Ishikawa (cell line): ENCODE results near the gene CTDP1.

ENCODE experiments used
- CEBPB ChIP-seq: IDR thresholded peaks from 2 replicates; pipeline ENCODE4 v1.6.1; 2012
- CREB1 ChIP-seq: IDR thresholded peaks from 2 replicates; pipeline ENCODE4 v1.6.1; 2012; ENCODE audit warnings: low read depth
- RAD21 ChIP-seq: IDR thresholded peaks from 2 replicates; pipeline ENCODE4 v1.6.1; 2012; ENCODE audit warnings: low read depth
- TAF1 ChIP-seq: IDR thresholded peaks from 2 replicates; pipeline ENCODE4 v1.6.1; 2012; ENCODE audit warnings: low read depth, mild to moderate bottlenecking
- YY1 ChIP-seq: IDR thresholded peaks from 2 replicates; pipeline ENCODE4 v1.6.1; 2012; ENCODE audit warnings: low read depth
- TF ChIP-seq, protein P1 (sequence below): IDR thresholded peaks from 2 replicates; pipeline ENCODE4 v1.6.1; 2012; ENCODE audit warnings: low read depth, mild to moderate bottlenecking

DNA sequence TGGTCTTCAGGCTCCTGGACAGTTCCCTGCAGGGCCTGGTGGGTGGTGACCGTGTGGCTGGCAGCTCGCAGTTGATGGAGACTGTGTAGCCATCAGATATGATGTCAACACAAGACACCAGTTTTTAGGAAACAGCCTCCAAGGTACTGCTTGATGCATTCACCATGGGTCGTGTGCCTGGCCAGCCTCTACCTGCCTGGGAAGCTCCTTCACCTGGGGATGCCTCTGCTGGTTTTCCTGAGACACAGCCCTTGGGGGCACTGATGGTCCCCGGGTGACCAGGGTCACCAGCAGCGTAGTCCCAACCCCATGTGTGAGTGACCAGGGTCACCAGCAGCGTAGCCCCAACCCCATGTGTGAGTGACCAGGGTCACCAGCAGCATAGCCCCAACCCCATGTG lies 84.5 kb downstream of the CTDP1 start:
- no peak for TF ChIP-seq TAF1
- TF ChIP-seq CEBPB = no peak
- TF ChIP-seq YY1 = no peak
- no peak for TF ChIP-seq CREB1
- no peak for TF ChIP-seq RAD21
- TF ChIP-seq, protein P1, sequence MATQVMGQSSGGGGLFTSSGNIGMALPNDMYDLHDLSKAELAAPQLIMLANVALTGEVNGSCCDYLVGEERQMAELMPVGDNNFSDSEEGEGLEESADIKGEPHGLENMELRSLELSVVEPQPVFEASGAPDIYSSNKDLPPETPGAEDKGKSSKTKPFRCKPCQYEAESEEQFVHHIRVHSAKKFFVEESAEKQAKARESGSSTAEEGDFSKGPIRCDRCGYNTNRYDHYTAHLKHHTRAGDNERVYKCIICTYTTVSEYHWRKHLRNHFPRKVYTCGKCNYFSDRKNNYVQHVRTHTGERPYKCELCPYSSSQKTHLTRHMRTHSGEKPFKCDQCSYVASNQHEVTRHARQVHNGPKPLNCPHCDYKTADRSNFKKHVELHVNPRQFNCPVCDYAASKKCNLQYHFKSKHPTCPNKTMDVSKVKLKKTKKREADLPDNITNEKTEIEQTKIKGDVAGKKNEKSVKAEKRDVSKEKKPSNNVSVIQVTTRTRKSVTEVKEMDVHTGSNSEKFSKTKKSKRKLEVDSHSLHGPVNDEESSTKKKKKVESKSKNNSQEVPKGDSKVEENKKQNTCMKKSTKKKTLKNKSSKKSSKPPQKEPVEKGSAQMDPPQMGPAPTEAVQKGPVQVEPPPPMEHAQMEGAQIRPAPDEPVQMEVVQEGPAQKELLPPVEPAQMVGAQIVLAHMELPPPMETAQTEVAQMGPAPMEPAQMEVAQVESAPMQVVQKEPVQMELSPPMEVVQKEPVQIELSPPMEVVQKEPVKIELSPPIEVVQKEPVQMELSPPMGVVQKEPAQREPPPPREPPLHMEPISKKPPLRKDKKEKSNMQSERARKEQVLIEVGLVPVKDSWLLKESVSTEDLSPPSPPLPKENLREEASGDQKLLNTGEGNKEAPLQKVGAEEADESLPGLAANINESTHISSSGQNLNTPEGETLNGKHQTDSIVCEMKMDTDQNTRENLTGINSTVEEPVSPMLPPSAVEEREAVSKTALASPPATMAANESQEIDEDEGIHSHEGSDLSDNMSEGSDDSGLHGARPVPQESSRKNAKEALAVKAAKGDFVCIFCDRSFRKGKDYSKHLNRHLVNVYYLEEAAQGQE = no peak
